Ovary (tissue), 9 donors: ENCODE measurements around the gene TCF4. TPM values are rescaled to one million over a fixed set of nuclear protein-coding genes. Genes with fewer than 3 reads are reported as not detected.
A peak's percentile ranks its signal among the peaks of the same experiment; 100 is the strongest.

Experiments used
- DNase-seq, 5 donors: peaks; one replicate each; pipeline ENCODE4 v3.0.0-alpha.2; 2019 to 2020
- H3K27ac ChIP-seq, 2 donors: fragments of 200-600 bp; one replicate each; pipeline versions ENCODE4 v1.5.1 to v1.8.0; 2019 to 2022
- H3K27me3 ChIP-seq: fragments of 200-600 bp; one replicate; pipeline ENCODE4 v1.8.0; 2022
- H3K36me3 ChIP-seq: fragments of 200-600 bp; sonication (generic); one replicate; pipeline ENCODE4 v1.5.1; 2019
- H3K4me1 ChIP-seq: one replicate; pipeline ENCODE4 v1.8.1; 2013; ENCODE audit warnings: mild to moderate bottlenecking, moderate library complexity; ENCODE audit not compliant: insufficient read depth
- H3K4me3 ChIP-seq: fragments of 200-600 bp; sonication (generic); one replicate; pipeline ENCODE4 v1.5.1; 2017
- H3K9me3 ChIP-seq, 2 donors: fragments of 200-600 bp in 1 of 2; sonication (generic) in 1 of 2; one replicate each; pipeline versions ENCODE4 v1.5.1 to v1.8.1; 2013 to 2019; ENCODE audit warnings: mild to moderate bottlenecking in 1 of 2, moderate library complexity in 1 of 2
- CTCF ChIP-seq, 3 donors: fragments of 450-650 bp in 2 of 3; fragments of 200-600 bp in 1 of 3; IDR thresholded peaks; one replicate each; pipeline versions ENCODE4 v1.5.1 to v1.8.0; 2016 to 2022; ENCODE audit warnings: antibody characterized with exemption in 3 of 3, mild to moderate bottlenecking in 1 of 3
- EP300 ChIP-seq: sonication (generic); formaldehyde crosslinking; IDR thresholded peaks from one replicate; pipeline ENCODE4 v1.6.1; 2017; ENCODE audit warnings: antibody characterized with exemption
- POLR2A ChIP-seq: fragments of 450-650 bp; IDR thresholded peaks from one replicate; pipeline ENCODE4 v1.6.1; 2017; ENCODE audit warnings: antibody characterized with exemption, mild to moderate bottlenecking, moderate library complexity
- WGBS, 3 donors: extraction: QIAGEN DNeasy Blood & Tissue Kit in 1 of 3; methylation state at CpG; one replicate each; pipeline versions ENCODE4 v1.1.5 to v1.1.7; 2013 to 2017; 5-methylcytosine and 5-hydroxymethylcytosine counted together
- intact Hi-C, 4 donors: fragments of 100-400 bp; cut with DNase I; formaldehyde crosslinking; loops; one replicate each; pipeline versions ENCODE4 v1.11.0 to v1.15.1; 2022 to 2023
- polyA plus RNA-seq, 2 donors: library from polyadenylated mRNA; stranded (reverse); fragments of 200-250 nt in 1 of 2; fragments of 350-450 nt in 1 of 2; fragmentation: Illumina TruSeq in 1 of 2; extraction: RNeasy Lipid Tissue Mini Kit (QIAGEN cat#74804) in 1 of 2; gene quantifications; one replicate each; pipeline ENCODE4 v1.2.3, GENCODE V29; 2013 to 2014
- total RNA-seq, 7 donors: library from RNA; depleted of rRNA in 2 of 7; stranded (reverse); fragments of >200 nt in 2 of 7; fragmentation: NEBNext Ultra II Directional in 3 of 7; extraction: Animal tissue kit (Norgen Biotek cat#: 25700) in 3 of 7; gene quantifications; one replicate each; pipeline versions ENCODE4 v1.1.0 to v1.2.4, GENCODE V29; 2016 to 2023
- donor health status: DM: no; HTN: no; CAD: no; lungs with moderate emphysema.
- donor health status: DM: no; HTN: no; CAD: no.
- donor health status: Bipolar disorder and iron deficiency.
- donor health status: DM: yes; HTN: yes; CAD: no.
- donor health status: DM: no; HTN: no; CAD: no.
- donor health status: DM: yes; HTN: yes; CAD: no.

The TCF4 gene
- total and polyA plus RNA-seq, 9 donors: 36.5 to 131 (median 112) TPM

- intact Hi-C loops: no loop called here
- TF ChIP-seq EP300: no peak
- no peak for TF ChIP-seq POLR2A
- TF ChIP-seq CTCF (IDR thresholded peaks at IDR 0.05): no peak
- DNase-seq: no peak
- Histone ChIP-seq H3K9me3 (no peaks in the 10 kb centered on the region), H3K36me3 (no peaks in the 10 kb centered on the region), H3K27ac (peak overlapping the region in 1 of 2 donors; percentile 48), H3K4me1 (peaks cover 1% of the 10 kb centered on the region), H3K27me3 (no peaks in the 10 kb centered on the region), H3K4me3 (no peak overlapping the region)
Observed at GRCh38 chr18:55511277-55511676, 76.7 kb downstream of the TCF4 start.

GRCh38 chr18:55510809-55511208 is 77.2 kb downstream of the TCF4 start:
- peaks cover 1% of the 10 kb centered on the region for H3K4me1 ChIP-seq
- no peak overlapping the region for H3K4me3 ChIP-seq
- peak overlapping the region in 1 of 2 donors; percentile 48 for H3K27ac ChIP-seq
- H3K27me3 ChIP-seq: no peaks in the 10 kb centered on the region
- WGBS, 3 donors: 5 to 31% (median 6%) methylated on average over 5 of the region's 5 CpGs
- TF ChIP-seq POLR2A (peak; percentile 17), CTCF (IDR thresholded peaks at IDR 0.05) (no peak)
- no peak for DNase-seq
- H3K36me3 ChIP-seq: no peaks in the 10 kb centered on the region
- H3K9me3 ChIP-seq: no peaks in the 10 kb centered on the region
- intact Hi-C loops: no loop called here

- TF ChIP-seq EP300: no peak
- TF ChIP-seq POLR2A: no peak
- intact Hi-C loops: no loop called here
- no peak for DNase-seq
- peak overlapping the region; percentile 9 to 48 for H3K27ac ChIP-seq
- H3K9me3 ChIP-seq: no peaks in the 10 kb centered on the region
- 14 to 37% (median 19%) methylated on average over 4 of the region's 4 CpGs for WGBS, 3 donors
- peaks cover 1% of the 10 kb centered on the region for H3K4me1 ChIP-seq
- H3K36me3 ChIP-seq: no peaks in the 10 kb centered on the region
- no peaks in the 10 kb centered on the region for H3K27me3 ChIP-seq
- peak overlapping the region; percentile 13 for H3K4me3 ChIP-seq
Observed at GRCh38 chr18:55509631-55510324, 78.2 kb downstream of the TCF4 start.

GRCh38 chr18:55508651-55509050 is 79.3 kb downstream of the TCF4 start:
- no peak overlapping the region for H3K4me3 ChIP-seq
- DNase-seq: no peak
- no peak overlapping the region for H3K27ac ChIP-seq
- H3K9me3 ChIP-seq: no peaks in the 10 kb centered on the region
- 23 to 53% (median 25%) methylated on average over 4 of the region's 4 CpGs for WGBS, 3 donors
- no peaks in the 10 kb centered on the region for H3K36me3 ChIP-seq
- intact Hi-C loops: no loop called here
- H3K27me3 ChIP-seq: no peaks in the 10 kb centered on the region
- peaks cover 1% of the 10 kb centered on the region for H3K4me1 ChIP-seq
- no peak for TF ChIP-seq CTCF (IDR thresholded peaks at IDR 0.05)
- no peak for TF ChIP-seq EP300
- no peak for TF ChIP-seq POLR2A

- Histone ChIP-seq H3K27ac (no peak overlapping the region), H3K4me3 (no peak overlapping the region), H3K36me3 (no peaks in the 10 kb centered on the region), H3K9me3 (no peaks in the 10 kb centered on the region), H3K4me1 (peaks cover 1% of the 10 kb centered on the region), H3K27me3 (no peaks in the 10 kb centered on the region)
- DNase-seq: no peak
- intact Hi-C loops: no loop called here
- TF ChIP-seq POLR2A (no peak), EP300 (no peak), CTCF (IDR thresholded peaks at IDR 0.05) (no peak)
- 73 to 94% (median 85%) methylated on average over 1 of the region's 1 CpG for WGBS, 3 donors
Observed at GRCh38 chr18:55506074-55506473, 81.9 kb downstream of the TCF4 start.
